ENCODE data around the gene OGDH.
"Not testable (repeated sequence)": the region's sequence is repeated elsewhere in the genome, so short reads cannot be mapped to it uniquely, and the experiment has no call there.

OGDH gene

DNA sequence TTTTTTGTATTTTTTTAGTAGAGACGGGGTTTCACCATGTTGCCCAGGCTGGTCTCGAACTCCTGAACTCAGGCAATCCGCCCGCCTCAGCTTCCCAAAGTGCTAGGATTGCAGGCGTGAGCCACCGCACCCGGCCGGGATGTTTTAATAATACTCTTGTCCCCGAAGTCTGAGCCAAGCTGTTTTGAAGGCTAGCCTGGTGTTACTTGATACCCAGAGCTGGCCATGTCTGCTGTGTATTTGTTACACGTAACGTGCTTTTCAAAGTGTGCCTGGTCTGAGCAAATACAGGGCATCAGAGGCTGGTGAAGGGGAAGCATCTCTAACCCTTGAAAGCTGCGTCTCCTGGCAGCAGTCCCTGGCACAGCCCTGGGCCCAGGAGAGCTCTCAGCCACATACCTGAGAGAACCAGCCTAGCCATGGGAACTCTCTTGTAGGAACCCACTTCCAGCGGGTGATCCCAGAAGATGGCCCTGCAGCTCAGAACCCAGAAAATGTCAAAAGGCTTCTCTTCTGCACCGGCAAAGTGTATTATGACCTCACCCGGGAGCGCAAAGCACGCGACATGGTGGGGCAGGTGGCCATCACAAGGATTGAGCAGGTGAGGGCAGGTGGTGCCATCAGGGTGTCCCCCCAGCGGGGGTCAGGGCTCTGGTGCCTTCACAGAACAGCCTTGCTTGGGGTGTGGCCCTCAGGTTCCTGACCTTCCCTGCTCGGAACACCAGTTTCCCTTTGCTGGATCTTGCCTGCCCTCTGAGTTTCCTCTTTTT is 100.5 kb downstream of the OGDH start:
- DNase-seq (ENCODE audit: low read depth): no peak

DNA sequence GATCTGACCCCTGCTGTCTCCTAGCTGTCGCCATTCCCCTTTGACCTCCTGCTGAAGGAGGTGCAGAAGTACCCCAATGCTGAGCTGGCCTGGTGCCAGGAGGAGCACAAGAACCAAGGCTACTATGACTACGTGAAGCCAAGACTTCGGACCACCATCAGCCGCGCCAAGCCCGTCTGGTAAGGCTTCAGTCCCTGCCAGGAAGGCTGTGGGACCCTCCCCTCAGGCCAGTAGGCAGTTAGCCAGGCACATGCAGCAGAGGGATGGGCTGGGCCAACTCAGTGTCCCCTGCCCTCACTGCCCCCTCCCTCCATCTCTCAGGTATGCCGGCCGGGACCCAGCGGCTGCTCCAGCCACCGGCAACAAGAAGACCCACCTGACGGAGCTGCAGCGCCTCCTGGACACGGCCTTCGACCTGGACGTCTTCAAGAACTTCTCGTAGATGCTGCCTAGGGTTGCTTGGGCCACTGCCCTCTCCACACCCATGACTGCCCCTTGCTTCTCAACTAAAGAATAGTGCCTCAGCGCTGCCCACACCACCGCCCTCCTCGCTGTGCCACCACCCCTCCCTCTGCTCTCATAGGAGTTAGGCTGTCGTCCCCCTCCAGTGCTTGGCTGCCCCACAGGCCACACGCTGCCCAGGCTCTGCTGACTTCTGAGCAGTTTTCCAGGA is 101.3 kb downstream of the OGDH start:
- no peak for DNase-seq (ENCODE audit: low read depth)

DNA sequence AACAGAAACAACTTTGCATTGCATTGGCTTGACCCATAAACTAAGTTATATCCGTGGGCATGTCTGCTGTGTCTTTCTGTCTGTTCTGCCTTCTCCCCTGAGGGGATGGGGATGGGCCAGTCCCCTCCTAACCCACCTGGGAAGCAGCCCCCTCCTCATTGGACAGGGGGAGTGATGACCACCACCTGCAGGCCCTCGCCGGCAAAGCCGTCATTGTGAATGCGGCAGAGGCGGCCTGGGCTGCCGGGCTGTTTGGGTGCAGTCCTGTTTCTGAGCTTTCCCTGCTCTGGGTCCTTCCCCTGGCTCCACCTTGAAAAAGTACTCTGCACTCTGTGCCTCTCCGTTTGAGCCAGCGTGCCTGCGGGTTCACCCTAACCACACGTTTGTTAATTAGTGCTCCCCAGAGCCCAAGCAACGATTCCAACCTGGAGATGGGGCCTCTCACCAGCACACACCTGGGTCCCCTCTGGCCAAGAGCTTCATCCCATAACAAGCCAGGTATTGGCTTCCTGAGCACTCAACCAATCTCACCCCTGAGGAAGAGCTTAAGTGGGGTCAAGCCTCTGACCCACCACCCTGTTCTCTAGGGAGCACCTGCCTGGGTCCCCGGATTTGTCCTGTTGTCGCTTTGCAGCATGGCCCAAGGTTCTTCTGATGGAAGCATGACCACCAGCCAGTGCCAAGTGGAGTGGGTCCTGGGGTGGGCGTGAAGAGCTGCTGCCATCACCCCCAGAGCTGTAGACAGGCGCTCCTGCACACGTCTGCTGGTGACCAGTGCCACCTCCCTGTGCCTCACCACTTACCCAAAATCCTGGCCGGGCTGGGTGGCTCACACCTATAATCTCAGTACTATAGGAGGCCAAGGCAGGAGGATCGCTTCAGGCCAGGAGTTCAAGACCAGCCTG is 102.8 kb downstream of the OGDH start:
- DNase-seq (ENCODE audit: low read depth): no peak

DNA sequence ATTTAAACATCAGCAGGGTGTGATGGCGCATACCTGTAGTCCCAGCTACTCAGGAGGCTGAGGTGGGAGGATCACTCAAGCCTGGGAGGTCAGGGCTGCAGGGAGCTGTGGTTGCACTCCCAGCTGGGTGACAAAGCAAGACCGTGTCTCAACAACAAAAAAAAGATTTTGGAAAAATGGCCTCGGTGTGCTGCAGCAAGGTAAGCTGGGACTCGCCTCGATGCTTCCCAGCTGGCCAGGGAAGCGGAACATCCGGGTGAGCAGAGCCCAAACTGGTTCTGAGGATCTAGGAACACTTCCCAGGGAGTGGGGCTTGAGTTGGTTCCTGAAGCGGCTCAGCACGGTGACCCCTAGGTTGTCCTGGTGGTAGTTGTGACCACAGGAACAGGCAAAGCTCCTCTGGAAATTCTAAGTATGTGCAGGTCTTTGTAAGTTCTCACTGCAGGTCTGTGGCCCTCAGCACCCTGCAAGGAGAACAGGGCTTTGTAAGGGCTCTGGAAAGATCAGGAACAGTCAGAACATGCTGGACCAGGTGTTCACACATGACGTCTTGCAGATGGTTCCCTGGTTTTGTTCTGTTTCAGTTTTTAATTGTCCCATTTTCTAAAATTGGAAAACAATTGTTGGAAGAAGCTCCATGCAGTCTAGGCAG is 103.6 kb downstream of the OGDH start:
- no peak for DNase-seq (ENCODE audit: low read depth)

DNA sequence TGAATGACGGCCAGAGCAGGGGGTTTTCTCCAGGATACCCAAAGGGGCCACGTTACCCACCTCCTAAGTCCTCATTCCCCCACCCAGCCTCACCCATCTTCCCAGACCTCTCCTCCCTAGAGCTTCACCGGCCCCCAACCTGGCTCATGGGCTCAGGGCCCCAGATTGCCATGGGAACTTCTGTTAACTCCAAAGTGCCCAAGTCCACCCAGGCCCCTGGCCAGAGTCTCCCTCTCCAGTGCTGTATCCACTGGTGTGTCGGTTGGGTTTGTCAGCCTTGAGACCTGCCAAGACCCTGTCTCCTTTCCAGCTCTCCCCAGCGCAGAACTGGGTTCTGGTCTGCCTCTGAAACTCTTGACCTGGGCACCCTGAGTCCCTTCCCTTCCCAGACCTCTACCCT is 105.1 kb downstream of the OGDH start:
- DNase-seq (ENCODE audit: low read depth): no peak

DNA sequence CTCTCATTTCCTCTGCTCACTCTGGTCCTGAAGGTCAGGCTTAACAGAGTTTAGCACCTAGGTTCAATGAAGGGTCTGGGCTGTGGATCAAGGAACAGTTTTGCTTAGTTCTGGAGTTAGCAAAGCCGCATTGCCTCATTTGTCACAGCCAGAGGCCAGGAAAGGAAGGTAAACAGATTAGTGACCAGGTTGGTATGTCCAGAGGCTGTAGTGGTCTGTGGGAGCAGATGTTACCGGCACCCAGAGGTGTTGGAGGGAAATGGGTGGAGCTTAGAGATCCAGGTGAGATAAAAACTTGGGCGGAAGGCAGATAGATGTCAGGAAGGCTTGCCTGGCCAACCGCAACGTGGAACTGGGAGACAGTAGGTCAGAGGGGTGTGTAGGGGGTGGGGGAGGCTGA is 105.6 kb downstream of the OGDH start:
- no peak for DNase-seq (ENCODE audit: low read depth)

DNA sequence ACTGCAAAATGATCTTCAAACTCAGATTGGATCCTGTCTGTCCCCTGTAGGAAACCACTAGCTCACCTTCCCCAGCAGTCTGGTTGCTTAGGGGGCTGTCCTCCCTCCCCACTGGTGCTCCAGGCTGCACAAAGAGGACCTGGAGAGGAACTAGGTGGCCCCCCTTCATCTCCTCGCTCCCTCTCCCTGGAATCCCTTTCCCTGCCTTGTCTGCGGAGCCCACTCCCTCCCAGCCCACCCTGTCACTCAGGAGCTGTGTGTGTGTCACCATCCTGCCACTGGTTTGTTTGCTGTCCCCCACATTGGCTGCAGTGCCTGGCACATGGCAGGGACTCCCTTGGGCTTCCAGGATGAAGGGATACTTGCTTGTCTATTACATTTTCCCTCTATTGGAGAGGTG is 106.7 kb downstream of the OGDH start:
- DNase-seq (ENCODE audit: low read depth): no peak

DNA sequence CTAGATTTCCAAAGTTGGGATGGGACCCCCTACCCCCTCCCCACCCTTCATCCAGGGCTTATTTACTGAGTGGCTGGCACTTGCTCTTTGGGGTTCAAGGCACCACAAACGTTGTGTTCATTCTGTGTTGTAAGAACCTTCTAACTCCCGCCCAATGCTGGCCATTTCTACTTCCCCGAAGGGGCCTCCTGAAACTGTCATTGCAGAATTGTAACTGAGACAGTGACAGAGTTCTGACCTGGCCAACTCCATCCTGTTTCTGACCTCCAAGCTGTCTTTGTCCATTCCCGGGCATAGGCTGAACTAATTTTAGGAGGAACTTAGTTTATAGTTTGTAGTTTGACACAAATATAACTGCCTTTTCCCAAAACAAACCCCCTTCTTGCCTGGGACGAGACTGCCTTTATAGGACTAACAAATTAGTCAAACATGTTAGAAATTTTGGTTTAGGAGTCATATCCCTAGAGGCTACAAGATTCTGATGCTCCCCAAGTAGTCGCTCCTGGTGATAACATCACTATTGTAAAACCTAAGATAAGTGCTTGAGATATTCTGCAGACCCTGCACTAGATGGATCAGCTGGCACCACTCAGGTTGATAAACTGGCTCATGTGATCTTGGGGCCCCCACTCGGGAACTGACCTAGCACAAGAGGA is 107.4 kb downstream of the OGDH start:
- DNase-seq (ENCODE audit: low read depth): no peak

DNA sequence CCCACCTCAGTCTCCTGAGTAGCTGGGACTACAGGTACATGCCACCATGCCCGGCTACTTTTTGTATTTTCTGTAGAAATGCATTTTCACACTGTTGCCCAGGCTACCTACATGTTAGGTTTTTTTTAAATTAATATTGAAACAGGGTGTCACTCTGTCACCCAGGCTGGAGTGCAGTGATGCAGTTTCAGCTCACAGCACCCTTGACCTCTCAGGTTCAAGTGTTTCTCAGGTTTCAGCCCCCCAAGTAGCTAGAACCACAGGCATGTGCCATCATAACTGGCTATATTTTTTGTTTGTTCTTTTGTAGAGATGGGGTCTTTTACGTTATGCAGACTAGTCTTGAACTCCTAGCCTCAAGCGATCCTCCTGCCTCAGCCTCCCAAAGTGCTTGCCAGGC is 109.8 kb downstream of the OGDH start:
- DNase-seq (ENCODE audit: low read depth): no peak

DNA sequence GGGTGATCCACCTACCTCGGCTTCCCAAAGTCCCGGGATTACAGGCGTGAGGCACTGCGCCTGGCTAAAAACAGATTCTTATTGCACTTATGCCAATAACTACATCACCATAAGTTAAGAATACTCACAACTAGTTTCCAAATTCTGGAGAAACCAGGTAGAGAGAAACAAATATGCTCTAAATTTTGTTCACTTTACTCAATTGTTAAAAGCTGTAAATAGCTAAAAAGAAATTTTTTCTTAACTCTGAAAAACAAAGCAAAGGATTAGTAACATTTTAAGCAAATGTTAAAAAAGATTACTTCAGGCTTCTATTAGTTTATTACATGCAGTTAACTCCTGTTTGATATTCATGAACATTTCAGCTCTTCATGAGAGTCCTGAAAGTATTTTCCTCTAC is 113.9 kb downstream of the OGDH start:
- DNase-seq (ENCODE audit: low read depth): no peak

DNA sequence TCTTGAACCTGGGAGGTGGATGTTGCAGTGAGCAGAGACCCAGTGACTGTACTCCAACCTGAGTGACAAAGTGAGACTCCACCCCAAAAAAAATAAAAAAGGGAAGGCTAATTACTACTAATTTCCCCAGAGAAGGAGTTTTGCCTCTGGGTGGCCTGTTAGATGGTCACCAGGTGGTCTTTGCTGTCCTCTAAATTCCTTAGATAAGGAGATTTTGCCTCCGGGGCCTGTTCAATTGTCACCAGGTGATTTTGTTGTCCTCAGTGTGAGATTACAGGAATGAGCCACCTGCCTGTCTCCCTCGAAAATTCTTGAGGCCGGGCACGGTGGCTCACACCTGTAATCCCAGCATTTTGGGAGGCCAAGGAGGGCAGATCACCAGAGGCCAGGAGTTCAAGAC is 117.8 kb downstream of the OGDH start:
- no peak for DNase-seq (ENCODE audit: low read depth)

DNA sequence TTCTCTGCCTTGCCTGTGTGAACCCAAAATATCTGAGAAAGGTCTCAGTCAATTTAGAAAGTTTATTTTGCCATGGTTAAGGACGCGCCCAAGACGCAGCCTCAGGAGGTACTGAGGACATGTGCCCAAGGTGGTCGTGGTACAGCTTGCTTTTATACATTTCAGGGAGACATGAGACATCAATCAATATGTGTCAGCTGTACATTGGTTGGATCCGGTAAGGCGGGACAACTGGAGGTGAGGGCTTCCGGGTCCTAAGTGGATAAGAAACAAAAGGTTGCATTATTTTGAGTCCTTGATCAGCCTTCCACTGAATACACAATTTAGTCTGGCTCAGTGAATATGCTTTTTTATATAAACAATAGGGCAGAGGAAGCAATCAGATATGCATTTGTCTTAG is 119.8 kb downstream of the OGDH start:
- not testable (repeated sequence) for DNase-seq (ENCODE audit: low read depth)

DNA sequence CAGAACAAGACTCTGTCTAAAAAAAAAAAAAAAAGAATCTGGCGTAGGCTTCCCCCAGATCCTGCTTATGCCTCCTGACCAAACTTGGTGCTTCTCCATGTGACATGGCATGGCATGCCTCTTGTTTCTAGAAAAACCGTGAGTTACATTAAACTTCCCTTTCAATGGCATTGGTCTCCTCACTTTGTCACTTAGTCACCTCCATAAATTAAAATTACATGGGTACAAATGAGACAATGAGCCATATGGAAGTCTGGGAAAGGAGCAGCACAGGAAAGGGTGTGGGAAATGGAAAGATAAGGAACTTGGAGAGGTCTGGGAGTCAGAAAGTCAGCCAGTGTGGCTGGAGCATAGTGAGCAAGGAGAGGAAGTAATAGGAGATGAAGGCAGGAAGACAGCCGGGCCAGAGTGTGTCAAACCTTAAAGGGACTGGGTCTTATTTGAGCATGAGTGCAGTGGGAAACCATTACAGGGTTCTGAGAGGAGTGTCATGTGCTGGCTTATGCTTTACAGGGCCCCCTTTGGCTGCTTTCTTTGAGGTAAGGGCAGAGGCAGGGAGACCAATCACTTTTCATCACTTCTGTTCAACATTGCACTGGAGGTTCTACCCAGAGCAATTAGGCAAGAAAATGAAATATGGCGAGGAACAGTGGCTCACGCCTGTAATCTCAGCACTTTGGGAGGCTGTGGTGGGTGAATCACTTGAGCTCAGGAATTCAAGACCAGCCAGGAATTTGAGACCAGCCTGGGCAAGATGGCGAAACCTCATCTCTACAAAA is 120.9 kb downstream of the OGDH start:
- DNase-seq (ENCODE audit: low read depth): no peak

DNA sequence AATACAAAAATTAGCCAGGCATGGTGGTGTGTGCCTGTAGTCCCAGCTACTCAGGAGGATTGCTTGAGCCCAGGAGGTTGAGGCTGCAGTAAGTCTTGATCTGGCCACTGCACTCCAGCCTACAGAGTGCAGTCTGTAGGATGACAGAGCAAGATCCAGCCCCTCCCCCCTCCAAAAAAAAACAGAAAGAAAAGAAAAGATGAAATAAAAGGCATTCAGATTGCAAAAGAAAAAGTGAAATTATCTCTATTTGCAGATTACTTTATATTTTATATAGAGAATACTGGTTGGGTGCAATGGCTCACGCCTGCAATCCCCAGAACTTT is 121.5 kb downstream of the OGDH start:
- DNase-seq (ENCODE audit: low read depth): no peak

DNA sequence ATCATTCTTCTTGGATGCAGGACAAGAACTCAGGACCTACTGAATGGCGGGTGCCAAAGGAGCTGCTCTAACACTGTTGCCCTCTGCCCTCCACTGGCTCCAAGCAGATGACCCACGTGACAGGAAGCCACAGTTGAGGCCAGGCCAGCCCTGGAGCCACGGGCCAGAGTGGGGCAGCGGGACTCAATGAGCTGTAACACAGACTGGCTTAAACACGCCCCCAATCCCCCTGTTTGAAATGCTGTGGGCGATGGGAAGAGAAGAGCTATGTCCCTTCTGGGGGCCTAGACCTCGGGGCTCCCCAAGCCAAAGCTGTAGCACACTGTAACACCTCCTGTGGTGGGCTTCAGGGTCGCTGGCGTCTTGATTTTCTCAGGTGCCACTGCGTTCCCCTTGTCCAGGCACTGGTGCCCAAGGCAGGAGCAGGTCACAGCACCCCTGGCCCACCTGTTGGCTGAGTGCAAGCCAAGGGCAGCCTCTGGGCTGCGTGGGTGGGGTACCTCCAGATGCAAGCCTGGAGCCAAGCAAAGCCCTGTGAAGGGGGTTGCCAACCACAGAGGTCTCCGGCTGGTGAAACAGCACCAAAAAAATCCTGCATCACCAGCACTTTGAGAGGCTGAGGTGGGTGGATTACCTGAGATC is 123.6 kb downstream of the OGDH start:
- DNase-seq (ENCODE audit: low read depth): no peak

DNA sequence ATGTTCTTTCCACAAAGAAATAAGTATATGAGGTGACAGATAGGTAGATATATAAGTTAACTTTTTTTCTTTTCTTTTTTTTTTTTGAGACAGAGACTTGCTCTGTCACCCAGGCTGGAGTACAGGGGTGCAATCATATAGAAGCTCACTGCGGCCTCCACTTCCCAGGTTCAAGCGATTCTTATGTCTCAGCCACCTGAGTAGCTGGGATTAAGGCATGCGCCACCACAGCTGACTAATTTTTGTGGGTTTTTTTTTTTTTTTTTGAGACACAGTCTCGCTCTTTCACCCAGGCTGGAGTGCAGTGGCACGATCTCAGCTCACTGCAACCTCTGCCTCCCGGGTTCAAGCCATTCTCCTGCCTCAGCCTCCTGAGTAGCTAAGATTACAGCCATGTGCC is 126.5 kb downstream of the OGDH start:
- not testable (repeated sequence) for DNase-seq (ENCODE audit: low read depth)

DNA sequence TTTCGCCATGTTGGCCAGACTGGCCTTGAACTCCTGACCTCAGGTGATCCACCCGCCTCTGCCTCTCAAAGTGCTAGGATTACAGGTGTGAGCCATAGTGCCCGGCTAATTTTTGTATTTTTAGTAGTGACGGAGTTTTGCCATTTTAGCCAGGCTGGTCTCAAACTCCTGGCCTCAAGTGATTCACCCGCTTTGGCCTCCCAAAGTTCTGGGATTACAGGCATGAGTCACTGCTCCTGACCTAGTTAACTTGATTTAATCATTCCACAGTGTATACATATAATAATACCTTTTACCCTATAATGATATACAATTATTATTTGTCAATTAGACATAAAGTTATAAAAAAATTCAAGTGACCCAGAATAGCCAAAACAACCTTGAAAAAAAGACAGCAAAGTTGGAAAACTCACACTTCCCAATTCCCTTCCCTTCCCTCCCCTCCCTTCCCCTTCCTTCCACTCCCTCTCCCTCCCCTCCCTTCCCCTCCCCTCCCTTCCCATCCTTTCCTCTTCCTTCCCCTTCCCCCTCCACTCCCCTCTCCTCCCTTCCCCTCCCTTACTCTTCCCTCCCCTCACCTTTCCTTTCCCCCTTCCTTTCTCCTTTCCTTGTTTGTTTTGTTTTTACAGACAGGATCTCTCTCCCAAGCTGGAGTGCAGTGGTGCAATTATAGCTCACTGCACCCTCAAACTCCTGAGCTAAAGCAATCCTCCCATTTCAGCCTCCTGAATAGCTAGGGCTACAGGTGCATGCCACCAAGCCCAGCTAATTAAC is 127.5 kb downstream of the OGDH start:
- DNase-seq (ENCODE audit: low read depth): no peak

DNA sequence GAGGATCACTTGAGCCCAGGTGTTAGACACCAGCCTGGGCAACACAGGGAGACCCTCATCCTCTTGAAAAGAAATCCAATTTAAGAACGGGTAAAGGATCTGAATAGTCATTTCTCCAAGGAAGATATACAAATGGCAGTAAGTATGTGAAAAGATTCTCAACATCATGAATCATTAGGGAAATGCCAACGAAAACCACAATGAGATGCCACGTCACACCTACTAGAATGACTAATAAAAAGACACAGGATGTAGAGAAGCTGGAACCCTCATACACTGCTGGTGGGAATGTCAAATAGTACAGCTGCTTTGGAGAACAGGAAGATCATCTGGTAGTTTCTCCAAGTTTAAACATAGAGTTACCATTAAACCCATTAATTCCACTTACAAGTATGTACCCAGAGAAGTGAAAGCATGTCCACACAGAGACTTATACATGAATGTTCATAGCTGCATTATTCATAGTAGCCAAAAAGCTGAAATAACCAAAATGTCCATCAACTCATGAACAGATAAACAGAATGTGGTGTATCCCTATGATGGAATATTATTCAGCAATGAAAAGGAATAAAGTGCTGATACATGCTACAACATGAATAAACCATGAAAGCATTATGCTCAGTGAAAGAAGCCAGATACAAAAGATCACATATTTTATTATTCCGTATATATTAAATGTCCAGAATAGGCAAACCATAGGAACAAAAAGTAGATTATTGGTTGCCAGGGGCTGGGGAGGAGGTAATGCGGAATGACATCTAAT is 129.2 kb downstream of the OGDH start:
- no peak for DNase-seq (ENCODE audit: low read depth)

DNA sequence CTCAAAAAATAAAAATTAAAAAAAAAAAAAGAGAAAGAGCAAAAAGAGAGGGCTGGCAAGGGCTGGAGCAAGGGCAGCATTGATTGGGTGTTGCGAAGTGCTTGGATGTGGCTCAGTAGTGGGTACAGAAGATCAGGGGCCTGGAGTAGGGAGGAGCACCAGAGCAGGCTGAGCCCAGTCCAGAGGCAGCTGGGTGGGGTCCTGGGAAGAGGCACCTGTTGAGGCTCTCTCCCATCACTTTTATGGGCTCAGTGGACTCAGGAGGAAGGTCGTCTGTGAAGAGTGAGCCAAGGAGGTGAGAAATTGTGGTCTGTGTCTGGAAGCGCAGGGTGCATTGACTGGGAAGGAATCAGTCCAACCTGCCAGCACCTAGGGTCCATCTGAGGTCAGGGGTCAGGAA is 130.5 kb downstream of the OGDH start:
- no peak for DNase-seq (ENCODE audit: low read depth)

Data from stimulated activated CD8-positive, alpha-beta memory T cell treated with anti-CD3 and anti-CD28 coated beads, Interleukin-12 subunit alpha, Interleukin-12 subunit beta, amount 100 ng/mL, for 4 hours (primary cell).